Osteocyte (in vitro differentiated cells): ENCODE results near the gene GBX2. TPM values are rescaled to one million over a fixed set of nuclear protein-coding genes. Genes with fewer than 3 reads are reported as not detected.
A peak's percentile ranks its signal among the peaks of the same experiment; 100 is the strongest.

Source experiments
- DNase-seq: peaks from one replicate; pipeline ENCODE4 v3.0.0; 2021; ENCODE audit warnings: mixed read lengths; ENCODE audit not compliant: unreplicated experiment; ENCODE audit errors: extremely low spot score
- H3K27ac Mint-ChIP-seq: one replicate; pipeline ENCODE4 v1.8.0; 2021; ENCODE audit warnings: mild to moderate bottlenecking, mixed read lengths; ENCODE audit not compliant: unreplicated experiment
- H3K27me3 Mint-ChIP-seq: one replicate; pipeline ENCODE4 v1.8.0; 2021; ENCODE audit warnings: mixed read lengths; ENCODE audit not compliant: unreplicated experiment
- H3K36me3 Mint-ChIP-seq: one replicate; pipeline ENCODE4 v1.8.0; 2021; ENCODE audit warnings: mixed read lengths; ENCODE audit not compliant: unreplicated experiment
- H3K4me1 Mint-ChIP-seq: one replicate; pipeline ENCODE4 v1.8.0; 2021; ENCODE audit warnings: mixed read lengths; ENCODE audit not compliant: unreplicated experiment
- H3K4me3 Mint-ChIP-seq: one replicate; pipeline ENCODE4 v1.8.0; 2021; ENCODE audit warnings: mild to moderate bottlenecking, moderate library complexity, mixed read lengths; ENCODE audit not compliant: unreplicated experiment
- H3K9me3 Mint-ChIP-seq: one replicate; pipeline ENCODE4 v1.8.0; 2021; ENCODE audit warnings: mixed read lengths; ENCODE audit not compliant: unreplicated experiment
- total RNA-seq: library from RNA; stranded (reverse); gene quantifications from 2 replicates; pipeline ENCODE4 v1.2.1, GENCODE V29; 2021
- TF ChIP-seq, protein P1 (sequence below): fragments of 200-600 bp; sonication (generic); IDR thresholded peaks from 2 replicates; pipeline ENCODE4 v1.5.0; 2021; ENCODE audit warnings: antibody characterized with exemption, mild to moderate bottlenecking, moderate library complexity

GBX2 gene
- total RNA-seq, 1 donor from 2014 or later, result 56.5 TPM

DNA sequence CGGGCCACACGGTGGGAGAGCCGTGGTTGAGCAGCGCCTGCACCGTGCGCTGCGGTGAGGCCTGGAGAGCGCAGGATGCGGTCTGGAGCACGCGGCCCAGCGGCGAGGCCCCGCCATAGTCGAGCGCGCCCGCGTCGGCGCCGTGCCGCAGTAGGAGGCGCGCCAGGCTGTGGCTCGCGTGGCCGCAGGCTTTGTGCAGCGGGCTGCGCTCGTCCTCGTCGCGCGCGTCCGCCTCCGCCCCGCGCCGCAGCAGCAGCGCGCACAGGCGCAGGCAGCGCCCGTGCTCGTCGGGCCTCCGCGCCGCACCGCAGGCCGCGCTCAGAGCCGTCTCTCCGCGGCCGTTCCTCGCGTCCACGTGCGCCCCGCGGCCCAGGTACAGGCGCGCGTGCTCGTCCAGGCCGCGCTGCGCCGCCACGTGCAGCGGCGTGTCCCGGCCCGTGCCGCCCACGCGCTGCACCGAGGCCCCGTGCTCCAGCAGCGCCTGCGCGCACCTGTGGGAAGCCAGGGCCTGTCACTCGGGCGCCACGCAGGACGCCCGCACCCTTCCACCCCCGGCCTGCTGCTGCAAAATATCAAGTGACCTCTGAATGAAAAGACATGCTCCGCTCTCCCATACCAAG lies 46.3 kb upstream of the GBX2 start:
- Mint-ChIP-seq H3K4me3 (no peak overlapping the region), H3K9me3 (no peaks in the 10 kb centered on the region), H3K27ac (no peak overlapping the region), H3K27me3 (no peaks in the 10 kb centered on the region), H3K36me3 (peaks cover 10% of the 10 kb centered on the region), H3K4me1 (no peaks in the 10 kb centered on the region)
- TF ChIP-seq, protein P1, sequence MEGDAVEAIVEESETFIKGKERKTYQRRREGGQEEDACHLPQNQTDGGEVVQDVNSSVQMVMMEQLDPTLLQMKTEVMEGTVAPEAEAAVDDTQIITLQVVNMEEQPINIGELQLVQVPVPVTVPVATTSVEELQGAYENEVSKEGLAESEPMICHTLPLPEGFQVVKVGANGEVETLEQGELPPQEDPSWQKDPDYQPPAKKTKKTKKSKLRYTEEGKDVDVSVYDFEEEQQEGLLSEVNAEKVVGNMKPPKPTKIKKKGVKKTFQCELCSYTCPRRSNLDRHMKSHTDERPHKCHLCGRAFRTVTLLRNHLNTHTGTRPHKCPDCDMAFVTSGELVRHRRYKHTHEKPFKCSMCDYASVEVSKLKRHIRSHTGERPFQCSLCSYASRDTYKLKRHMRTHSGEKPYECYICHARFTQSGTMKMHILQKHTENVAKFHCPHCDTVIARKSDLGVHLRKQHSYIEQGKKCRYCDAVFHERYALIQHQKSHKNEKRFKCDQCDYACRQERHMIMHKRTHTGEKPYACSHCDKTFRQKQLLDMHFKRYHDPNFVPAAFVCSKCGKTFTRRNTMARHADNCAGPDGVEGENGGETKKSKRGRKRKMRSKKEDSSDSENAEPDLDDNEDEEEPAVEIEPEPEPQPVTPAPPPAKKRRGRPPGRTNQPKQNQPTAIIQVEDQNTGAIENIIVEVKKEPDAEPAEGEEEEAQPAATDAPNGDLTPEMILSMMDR, result no peak
- peak; percentile 76 for DNase-seq

DNA sequence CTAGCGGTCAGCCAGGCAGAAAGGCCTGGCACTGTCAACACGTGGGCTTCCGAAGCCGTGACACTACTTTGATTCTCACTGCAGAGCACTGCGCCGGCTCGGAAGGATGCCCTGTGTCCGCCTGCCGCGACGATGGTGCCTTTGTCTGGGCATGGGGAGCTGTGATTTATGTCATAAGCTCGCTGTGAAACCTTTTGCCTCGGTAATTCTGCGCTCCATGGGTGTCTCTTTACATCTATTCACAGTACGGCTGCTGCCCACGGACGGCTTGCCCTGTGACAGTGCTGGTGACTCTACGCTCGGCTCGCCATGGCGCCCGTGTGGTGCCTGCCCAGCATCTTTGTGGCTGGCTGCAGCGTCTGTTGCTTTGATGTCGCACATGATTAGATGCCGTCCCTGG lies 43.1 kb upstream of the GBX2 start:
- Mint-ChIP-seq H3K4me3 (no peak overlapping the region), H3K9me3 (no peaks in the 10 kb centered on the region), H3K27me3 (no peaks in the 10 kb centered on the region), H3K27ac (no peak overlapping the region), H3K36me3 (peaks cover 11% of the 10 kb centered on the region), H3K4me1 (no peaks in the 10 kb centered on the region)
- DNase-seq, result peak; percentile 80
- TF ChIP-seq, protein P1, result no peak

DNA sequence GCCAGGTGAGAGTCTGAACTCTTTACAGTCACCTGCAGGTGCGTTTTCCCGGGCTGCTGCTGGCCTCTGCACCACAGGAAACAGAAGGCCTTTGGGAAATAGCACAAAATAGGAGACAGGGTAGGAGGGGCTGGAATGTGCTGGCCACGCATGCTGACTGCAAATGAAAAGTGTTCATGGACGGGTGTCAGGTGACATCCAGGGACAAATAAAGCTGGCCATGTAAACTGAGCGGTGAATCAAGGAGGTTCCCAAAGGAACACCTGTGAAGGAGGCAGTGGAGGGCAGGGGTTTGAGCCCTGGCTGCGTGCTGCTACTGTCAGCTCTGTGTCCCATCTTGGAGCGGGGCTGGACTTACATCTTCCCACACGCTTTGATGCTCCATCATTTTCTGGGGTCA lies 42.4 kb upstream of the GBX2 start:
- Mint-ChIP-seq H3K36me3 (peaks cover 14% of the 10 kb centered on the region), H3K9me3 (peaks cover 4% of the 10 kb centered on the region), H3K27ac (no peak overlapping the region), H3K27me3 (no peaks in the 10 kb centered on the region), H3K4me1 (no peaks in the 10 kb centered on the region), H3K4me3 (no peak overlapping the region)
- TF ChIP-seq, protein P1, result no peak
- DNase-seq, result peak; percentile 54

DNA sequence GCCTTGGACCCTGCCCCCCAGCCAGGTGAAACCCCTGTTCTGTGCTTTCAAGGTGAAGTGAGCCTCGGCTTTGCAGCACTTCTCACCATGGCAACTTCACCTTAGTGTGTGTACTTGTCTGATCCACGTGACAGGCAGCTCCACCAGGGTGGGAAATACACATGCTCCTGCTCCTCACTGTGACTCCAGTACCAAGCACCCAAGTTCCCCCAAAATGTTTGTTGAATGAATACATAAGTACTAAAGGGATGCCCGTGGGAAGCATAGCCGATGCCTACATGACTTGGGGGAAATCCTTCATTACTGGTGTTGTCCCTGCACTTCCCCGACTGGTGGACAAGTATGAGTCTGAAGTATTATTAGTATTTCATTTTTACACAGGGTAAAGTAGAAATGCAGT lies 41.8 kb upstream of the GBX2 start:
- no peak overlapping the region for H3K4me3 Mint-ChIP-seq
- H3K27ac Mint-ChIP-seq, result no peak overlapping the region
- TF ChIP-seq, protein P1, result no peak
- DNase-seq, result peak; percentile 51
- H3K9me3 Mint-ChIP-seq, result peaks cover 4% of the 10 kb centered on the region
- H3K36me3 Mint-ChIP-seq, result peaks cover 14% of the 10 kb centered on the region
- no peaks in the 10 kb centered on the region for H3K4me1 Mint-ChIP-seq
- no peaks in the 10 kb centered on the region for H3K27me3 Mint-ChIP-seq

DNA sequence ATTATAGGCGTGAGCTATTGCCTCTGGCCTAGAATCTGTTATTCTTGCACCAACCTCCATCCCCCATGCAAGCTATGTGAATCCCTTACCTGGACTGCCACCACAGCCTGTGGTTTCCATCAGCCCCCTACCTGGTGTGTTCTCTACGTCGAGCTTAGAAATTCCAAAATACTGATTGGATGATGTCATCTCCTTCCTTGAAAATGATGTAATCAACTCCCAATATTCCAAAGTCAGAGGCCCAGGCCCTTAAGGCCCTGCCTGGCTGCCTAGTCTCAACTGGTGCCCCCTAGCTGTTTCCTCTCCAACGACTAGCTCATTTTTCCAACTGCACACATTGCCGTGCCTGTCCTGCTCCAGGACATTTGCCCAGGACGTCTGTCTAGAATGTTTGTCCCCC lies 41.3 kb upstream of the GBX2 start:
- Mint-ChIP-seq H3K9me3 (peaks cover 4% of the 10 kb centered on the region), H3K4me1 (no peaks in the 10 kb centered on the region), H3K36me3 (peaks cover 12% of the 10 kb centered on the region), H3K27ac (no peak overlapping the region), H3K4me3 (no peak overlapping the region), H3K27me3 (no peaks in the 10 kb centered on the region)
- TF ChIP-seq, protein P1, result no peak
- DNase-seq, result peak; percentile 32
